ENCODE data around the gene SLC6A11. TPM values are rescaled to one million over a fixed set of nuclear protein-coding genes. Genes with fewer than 3 reads are reported as not detected.

Gene SLC6A11
- total and polyA plus RNA-seq, 9 of the 15 experiments (the other 6 are each of a cell fraction or from before 2014, with no cell fraction given) = 0.04 TPM; not detected in 8

- TF ChIP-seq, protein P1, sequence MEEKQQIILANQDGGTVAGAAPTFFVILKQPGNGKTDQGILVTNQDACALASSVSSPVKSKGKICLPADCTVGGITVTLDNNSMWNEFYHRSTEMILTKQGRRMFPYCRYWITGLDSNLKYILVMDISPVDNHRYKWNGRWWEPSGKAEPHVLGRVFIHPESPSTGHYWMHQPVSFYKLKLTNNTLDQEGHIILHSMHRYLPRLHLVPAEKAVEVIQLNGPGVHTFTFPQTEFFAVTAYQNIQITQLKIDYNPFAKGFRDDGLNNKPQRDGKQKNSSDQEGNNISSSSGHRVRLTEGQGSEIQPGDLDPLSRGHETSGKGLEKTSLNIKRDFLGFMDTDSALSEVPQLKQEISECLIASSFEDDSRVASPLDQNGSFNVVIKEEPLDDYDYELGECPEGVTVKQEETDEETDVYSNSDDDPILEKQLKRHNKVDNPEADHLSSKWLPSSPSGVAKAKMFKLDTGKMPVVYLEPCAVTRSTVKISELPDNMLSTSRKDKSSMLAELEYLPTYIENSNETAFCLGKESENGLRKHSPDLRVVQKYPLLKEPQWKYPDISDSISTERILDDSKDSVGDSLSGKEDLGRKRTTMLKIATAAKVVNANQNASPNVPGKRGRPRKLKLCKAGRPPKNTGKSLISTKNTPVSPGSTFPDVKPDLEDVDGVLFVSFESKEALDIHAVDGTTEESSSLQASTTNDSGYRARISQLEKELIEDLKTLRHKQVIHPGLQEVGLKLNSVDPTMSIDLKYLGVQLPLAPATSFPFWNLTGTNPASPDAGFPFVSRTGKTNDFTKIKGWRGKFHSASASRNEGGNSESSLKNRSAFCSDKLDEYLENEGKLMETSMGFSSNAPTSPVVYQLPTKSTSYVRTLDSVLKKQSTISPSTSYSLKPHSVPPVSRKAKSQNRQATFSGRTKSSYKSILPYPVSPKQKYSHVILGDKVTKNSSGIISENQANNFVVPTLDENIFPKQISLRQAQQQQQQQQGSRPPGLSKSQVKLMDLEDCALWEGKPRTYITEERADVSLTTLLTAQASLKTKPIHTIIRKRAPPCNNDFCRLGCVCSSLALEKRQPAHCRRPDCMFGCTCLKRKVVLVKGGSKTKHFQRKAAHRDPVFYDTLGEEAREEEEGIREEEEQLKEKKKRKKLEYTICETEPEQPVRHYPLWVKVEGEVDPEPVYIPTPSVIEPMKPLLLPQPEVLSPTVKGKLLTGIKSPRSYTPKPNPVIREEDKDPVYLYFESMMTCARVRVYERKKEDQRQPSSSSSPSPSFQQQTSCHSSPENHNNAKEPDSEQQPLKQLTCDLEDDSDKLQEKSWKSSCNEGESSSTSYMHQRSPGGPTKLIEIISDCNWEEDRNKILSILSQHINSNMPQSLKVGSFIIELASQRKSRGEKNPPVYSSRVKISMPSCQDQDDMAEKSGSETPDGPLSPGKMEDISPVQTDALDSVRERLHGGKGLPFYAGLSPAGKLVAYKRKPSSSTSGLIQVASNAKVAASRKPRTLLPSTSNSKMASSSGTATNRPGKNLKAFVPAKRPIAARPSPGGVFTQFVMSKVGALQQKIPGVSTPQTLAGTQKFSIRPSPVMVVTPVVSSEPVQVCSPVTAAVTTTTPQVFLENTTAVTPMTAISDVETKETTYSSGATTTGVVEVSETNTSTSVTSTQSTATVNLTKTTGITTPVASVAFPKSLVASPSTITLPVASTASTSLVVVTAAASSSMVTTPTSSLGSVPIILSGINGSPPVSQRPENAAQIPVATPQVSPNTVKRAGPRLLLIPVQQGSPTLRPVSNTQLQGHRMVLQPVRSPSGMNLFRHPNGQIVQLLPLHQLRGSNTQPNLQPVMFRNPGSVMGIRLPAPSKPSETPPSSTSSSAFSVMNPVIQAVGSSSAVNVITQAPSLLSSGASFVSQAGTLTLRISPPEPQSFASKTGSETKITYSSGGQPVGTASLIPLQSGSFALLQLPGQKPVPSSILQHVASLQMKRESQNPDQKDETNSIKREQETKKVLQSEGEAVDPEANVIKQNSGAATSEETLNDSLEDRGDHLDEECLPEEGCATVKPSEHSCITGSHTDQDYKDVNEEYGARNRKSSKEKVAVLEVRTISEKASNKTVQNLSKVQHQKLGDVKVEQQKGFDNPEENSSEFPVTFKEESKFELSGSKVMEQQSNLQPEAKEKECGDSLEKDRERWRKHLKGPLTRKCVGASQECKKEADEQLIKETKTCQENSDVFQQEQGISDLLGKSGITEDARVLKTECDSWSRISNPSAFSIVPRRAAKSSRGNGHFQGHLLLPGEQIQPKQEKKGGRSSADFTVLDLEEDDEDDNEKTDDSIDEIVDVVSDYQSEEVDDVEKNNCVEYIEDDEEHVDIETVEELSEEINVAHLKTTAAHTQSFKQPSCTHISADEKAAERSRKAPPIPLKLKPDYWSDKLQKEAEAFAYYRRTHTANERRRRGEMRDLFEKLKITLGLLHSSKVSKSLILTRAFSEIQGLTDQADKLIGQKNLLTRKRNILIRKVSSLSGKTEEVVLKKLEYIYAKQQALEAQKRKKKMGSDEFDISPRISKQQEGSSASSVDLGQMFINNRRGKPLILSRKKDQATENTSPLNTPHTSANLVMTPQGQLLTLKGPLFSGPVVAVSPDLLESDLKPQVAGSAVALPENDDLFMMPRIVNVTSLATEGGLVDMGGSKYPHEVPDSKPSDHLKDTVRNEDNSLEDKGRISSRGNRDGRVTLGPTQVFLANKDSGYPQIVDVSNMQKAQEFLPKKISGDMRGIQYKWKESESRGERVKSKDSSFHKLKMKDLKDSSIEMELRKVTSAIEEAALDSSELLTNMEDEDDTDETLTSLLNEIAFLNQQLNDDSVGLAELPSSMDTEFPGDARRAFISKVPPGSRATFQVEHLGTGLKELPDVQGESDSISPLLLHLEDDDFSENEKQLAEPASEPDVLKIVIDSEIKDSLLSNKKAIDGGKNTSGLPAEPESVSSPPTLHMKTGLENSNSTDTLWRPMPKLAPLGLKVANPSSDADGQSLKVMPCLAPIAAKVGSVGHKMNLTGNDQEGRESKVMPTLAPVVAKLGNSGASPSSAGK (IDR thresholded peaks at IDR 0.05) = no peak
- TF ChIP-seq ELF1 (tag; IDR thresholded peaks at IDR 0.05) (peak; percentile 64), MTA1 (IDR thresholded peaks at IDR 0.05; ENCODE audit: borderline replicate concordance) (no peak), HBP1 (CRISPR knock-in tag; IDR thresholded peaks at IDR 0.05) (no peak), RNF2 (IDR thresholded peaks at IDR 0.05) (no peak), CREM (IDR thresholded peaks at IDR 0.05; ENCODE audit: low read depth) (0 out of 2 replicates have a peak, but pooled peaks have one; percentile 33), DACH1 (IDR thresholded peaks at IDR 0.05; ENCODE audit: partially characterized antibody) (no peak), TEAD4 (IDR thresholded peaks at IDR 0.05; ENCODE audit: low read length) (no peak), TEAD4 (CRISPR knock-in tag; IDR thresholded peaks at IDR 0.05; ENCODE audit: borderline replicate concordance) (no peak), NRF1 (conservative IDR thresholded peaks at IDR 0.05 in 1 of 2, IDR thresholded peaks at IDR 0.05 in 1 of 2) (no peak), TBL1XR1 (IDR thresholded peaks at IDR 0.05; ENCODE audit: low read length in 2 of 2) (no peak), MIER1 (IDR thresholded peaks at IDR 0.05; ENCODE audit: low read depth) (peak; percentile 95), ZBED1 (IDR thresholded peaks at IDR 0.05) (no peak)
- TF ChIP-seq, protein P2, sequence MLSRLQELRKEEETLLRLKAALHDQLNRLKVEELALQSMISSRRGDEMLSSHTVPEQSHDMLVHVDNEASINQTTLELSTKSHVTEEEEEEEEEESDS (CRISPR knock-in tag; IDR thresholded peaks at IDR 0.05) = no peak
- TF ChIP-seq, protein P3, sequence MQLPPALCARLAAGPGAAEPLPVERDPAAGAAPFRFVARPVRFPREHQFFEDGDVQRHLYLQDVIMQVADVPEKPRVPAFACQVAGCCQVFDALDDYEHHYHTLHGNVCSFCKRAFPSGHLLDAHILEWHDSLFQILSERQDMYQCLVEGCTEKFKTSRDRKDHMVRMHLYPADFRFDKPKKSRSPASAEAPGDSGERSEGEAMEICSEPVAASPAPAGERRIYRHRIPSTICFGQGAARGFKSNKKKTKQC (CRISPR knock-in tag; IDR thresholded peaks at IDR 0.05) = peak; percentile 71; the same call in 1 of the 2 replicates
Measured at GRCh38 chr3:10964537-10965167, 148.6 kb downstream of the SLC6A11 start (continued).

Data from K562 (cell line).